K562 (cell line): Measurements from ENCODE around the gene STIM1. TPM values are rescaled to one million over a fixed set of nuclear protein-coding genes. Genes with fewer than 3 reads are reported as not detected.

Source experiments
- CBX1 ChIP-seq: sonication (generic); IDR thresholded peaks from 2 replicates; pipeline ENCODE4 v1.6.1; 2016; ENCODE audit warnings: antibody characterized with exemption, low read depth, mild to moderate bottlenecking
- CBX3 ChIP-seq, 2 experiments: IDR thresholded peaks; 1 replicate in 1 of 2; 2 replicates in 1 of 2; pipeline ENCODE4 v1.6.1; 2012; ENCODE audit warnings: inconsistent platforms in 2 of 2, low read length in 2 of 2, borderline replicate concordance in 1 of 2, control low read depth in 1 of 2
- EP400 ChIP-seq: fragments of 450-650 bp; IDR thresholded peaks from 2 replicates; pipeline ENCODE4 v1.6.1; 2017; ENCODE audit warnings: antibody characterized with exemption, mild to moderate bottlenecking, moderate library complexity
- FOXM1 ChIP-seq, 2 experiments: fragments of 450-650 bp in 1 of 2; sonication (generic) in 1 of 2; formaldehyde crosslinking in 1 of 2; IDR thresholded peaks; 2 replicates each; pipeline versions ENCODE4 v1.6.1 to v1.9.0; 2017 to 2022; ENCODE audit warnings: low read depth in 2 of 2, mild to moderate bottlenecking in 2 of 2, missing genetic modification reagents in 1 of 2, moderate library complexity in 1 of 2
- JUND ChIP-seq, 2 experiments: IDR thresholded peaks; 2 replicates in 1 of 2; 3 replicates in 1 of 2; pipeline ENCODE4 v1.6.1; 2011; ENCODE audit warnings: borderline replicate concordance in 2 of 2, low read depth in 2 of 2, low read length in 2 of 2, improper control_type of control experiment in 1 of 2, missing biosample characterization in 1 of 2, missing genetic modification characterization in 1 of 2, missing genetic modification reagents in 1 of 2
- NBN ChIP-seq: fragments of 450-650 bp; IDR thresholded peaks from 2 replicates; pipeline ENCODE4 v1.6.1; 2016; ENCODE audit warnings: low read depth, mild to moderate bottlenecking
- polyA plus RNA-seq, 8 experiments: library from polyadenylated mRNA; depleted of rRNA in 4 of 8; stranded (reverse) in 5 of 8; unstranded in 3 of 8; fragments of >200 nt; fragmentation: Nextera tagmentation in 2 of 8; fragmentation: Illumina TruSeq in 1 of 8; extraction: Ambion mirVana in 2 of 8; extraction: Trizol in 1 of 8; gene quantifications; 2 replicates each; pipeline versions ENCODE4 v1.2.1 to v1.2.3, GENCODE V29; 2011 to 2014; ENCODE audit warnings: inconsistent platforms in 1 of 8, missing spikeins in 1 of 8
- total RNA-seq, 7 experiments: library from RNA; depleted of rRNA in 6 of 7; stranded (reverse); fragments of >200 nt in 6 of 7; fragmentation: Illumina TruSeq in 2 of 7; extraction: Trizol in 2 of 7; gene quantifications; 2 replicates each; pipeline versions ENCODE4 v1.2.1 to v1.2.3, GENCODE V29; 2011 to 2021; ENCODE audit warnings: low replicate concordance in 1 of 7
- TF ChIP-seq, protein P1 (sequence below): fragments of 450-650 bp; IDR thresholded peaks from 2 replicates; pipeline ENCODE4 v1.6.1; 2018; ENCODE audit not compliant: partially characterized antibody
- TF ChIP-seq, protein P2 (sequence below): sonication (generic); formaldehyde crosslinking; IDR thresholded peaks from 2 replicates; pipeline ENCODE4 v1.8.0; 2022; ENCODE audit warnings: missing genetic modification reagents, mild to moderate bottlenecking, moderate library complexity, borderline replicate concordance
- TF ChIP-seq, protein P3 (sequence below): fragments of 450-650 bp; IDR thresholded peaks from 2 replicates; pipeline ENCODE4 v1.6.1; 2016; ENCODE audit warnings: mild to moderate bottlenecking, moderate library complexity

The STIM1 gene
- total and polyA plus RNA-seq, 9 of the 15 experiments (the other 6 are each of a cell fraction or from before 2014, with no cell fraction given): 7.7 to 50.5 (median 22.5) TPM

GRCh38 chr11:3994030-3994640 is 138.7 kb downstream of the STIM1 start (continued):
- TF ChIP-seq, protein P1, sequence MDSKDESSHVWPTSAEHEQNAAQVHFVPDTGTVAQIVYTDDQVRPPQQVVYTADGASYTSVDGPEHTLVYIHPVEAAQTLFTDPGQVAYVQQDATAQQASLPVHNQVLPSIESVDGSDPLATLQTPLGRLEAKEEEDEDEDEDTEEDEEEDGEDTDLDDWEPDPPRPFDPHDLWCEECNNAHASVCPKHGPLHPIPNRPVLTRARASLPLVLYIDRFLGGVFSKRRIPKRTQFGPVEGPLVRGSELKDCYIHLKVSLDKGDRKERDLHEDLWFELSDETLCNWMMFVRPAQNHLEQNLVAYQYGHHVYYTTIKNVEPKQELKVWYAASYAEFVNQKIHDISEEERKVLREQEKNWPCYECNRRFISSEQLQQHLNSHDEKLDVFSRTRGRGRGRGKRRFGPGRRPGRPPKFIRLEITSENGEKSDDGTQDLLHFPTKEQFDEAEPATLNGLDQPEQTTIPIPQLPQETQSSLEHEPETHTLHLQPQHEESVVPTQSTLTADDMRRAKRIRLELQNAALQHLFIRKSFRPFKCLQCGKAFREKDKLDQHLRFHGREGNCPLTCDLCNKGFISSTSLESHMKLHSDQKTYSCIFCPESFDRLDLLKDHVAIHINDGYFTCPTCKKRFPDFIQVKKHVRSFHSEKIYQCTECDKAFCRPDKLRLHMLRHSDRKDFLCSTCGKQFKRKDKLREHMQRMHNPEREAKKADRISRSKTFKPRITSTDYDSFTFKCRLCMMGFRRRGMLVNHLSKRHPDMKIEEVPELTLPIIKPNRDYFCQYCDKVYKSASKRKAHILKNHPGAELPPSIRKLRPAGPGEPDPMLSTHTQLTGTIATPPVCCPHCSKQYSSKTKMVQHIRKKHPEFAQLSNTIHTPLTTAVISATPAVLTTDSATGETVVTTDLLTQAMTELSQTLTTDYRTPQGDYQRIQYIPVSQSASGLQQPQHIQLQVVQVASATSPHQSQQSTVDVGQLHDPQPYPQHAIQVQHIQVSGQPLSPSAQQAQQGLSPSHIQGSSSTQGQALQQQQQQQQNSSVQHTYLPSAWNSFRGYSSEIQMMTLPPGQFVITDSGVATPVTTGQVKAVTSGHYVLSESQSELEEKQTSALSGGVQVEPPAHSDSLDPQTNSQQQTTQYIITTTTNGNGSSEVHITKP: no peak
- TF ChIP-seq NBN (peak; percentile 87; the same call in 1 of the 2 replicates), FOXM1 (IDR thresholded peaks at IDR 0.05; ENCODE audit: low read depth) (no peak), FOXM1 (CRISPR knock-in tag; IDR thresholded peaks at IDR 0.05; ENCODE audit: low read depth) (no peak), CBX3 (IDR thresholded peaks at IDR 0.05; ENCODE audit: borderline replicate concordance in 1 of 2, low read length in 2 of 2) (peak in 1 of 2 experiments; percentile 100; a peak in 2 of 3 replicates), JUND (IDR thresholded peaks at IDR 0.05; ENCODE audit: borderline replicate concordance, low read depth, low read length) (peak; percentile 99), JUND (tag; IDR thresholded peaks at IDR 0.05; ENCODE audit: borderline replicate concordance, low read depth, low read length) (peak; percentile 100), CBX1 (peak; percentile 83; the same call in 1 of the 2 replicates), EP400 (peak; percentile 22; the same call in 1 of the 2 replicates)
- TF ChIP-seq, protein P2, sequence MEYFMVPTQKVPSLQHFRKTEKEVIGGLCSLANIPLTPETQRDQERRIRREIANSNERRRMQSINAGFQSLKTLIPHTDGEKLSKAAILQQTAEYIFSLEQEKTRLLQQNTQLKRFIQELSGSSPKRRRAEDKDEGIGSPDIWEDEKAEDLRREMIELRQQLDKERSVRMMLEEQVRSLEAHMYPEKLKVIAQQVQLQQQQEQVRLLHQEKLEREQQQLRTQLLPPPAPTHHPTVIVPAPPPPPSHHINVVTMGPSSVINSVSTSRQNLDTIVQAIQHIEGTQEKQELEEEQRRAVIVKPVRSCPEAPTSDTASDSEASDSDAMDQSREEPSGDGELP (CRISPR knock-in tag): peak; percentile 79; the same call in 1 of the 2 replicates
- TF ChIP-seq, protein P3, sequence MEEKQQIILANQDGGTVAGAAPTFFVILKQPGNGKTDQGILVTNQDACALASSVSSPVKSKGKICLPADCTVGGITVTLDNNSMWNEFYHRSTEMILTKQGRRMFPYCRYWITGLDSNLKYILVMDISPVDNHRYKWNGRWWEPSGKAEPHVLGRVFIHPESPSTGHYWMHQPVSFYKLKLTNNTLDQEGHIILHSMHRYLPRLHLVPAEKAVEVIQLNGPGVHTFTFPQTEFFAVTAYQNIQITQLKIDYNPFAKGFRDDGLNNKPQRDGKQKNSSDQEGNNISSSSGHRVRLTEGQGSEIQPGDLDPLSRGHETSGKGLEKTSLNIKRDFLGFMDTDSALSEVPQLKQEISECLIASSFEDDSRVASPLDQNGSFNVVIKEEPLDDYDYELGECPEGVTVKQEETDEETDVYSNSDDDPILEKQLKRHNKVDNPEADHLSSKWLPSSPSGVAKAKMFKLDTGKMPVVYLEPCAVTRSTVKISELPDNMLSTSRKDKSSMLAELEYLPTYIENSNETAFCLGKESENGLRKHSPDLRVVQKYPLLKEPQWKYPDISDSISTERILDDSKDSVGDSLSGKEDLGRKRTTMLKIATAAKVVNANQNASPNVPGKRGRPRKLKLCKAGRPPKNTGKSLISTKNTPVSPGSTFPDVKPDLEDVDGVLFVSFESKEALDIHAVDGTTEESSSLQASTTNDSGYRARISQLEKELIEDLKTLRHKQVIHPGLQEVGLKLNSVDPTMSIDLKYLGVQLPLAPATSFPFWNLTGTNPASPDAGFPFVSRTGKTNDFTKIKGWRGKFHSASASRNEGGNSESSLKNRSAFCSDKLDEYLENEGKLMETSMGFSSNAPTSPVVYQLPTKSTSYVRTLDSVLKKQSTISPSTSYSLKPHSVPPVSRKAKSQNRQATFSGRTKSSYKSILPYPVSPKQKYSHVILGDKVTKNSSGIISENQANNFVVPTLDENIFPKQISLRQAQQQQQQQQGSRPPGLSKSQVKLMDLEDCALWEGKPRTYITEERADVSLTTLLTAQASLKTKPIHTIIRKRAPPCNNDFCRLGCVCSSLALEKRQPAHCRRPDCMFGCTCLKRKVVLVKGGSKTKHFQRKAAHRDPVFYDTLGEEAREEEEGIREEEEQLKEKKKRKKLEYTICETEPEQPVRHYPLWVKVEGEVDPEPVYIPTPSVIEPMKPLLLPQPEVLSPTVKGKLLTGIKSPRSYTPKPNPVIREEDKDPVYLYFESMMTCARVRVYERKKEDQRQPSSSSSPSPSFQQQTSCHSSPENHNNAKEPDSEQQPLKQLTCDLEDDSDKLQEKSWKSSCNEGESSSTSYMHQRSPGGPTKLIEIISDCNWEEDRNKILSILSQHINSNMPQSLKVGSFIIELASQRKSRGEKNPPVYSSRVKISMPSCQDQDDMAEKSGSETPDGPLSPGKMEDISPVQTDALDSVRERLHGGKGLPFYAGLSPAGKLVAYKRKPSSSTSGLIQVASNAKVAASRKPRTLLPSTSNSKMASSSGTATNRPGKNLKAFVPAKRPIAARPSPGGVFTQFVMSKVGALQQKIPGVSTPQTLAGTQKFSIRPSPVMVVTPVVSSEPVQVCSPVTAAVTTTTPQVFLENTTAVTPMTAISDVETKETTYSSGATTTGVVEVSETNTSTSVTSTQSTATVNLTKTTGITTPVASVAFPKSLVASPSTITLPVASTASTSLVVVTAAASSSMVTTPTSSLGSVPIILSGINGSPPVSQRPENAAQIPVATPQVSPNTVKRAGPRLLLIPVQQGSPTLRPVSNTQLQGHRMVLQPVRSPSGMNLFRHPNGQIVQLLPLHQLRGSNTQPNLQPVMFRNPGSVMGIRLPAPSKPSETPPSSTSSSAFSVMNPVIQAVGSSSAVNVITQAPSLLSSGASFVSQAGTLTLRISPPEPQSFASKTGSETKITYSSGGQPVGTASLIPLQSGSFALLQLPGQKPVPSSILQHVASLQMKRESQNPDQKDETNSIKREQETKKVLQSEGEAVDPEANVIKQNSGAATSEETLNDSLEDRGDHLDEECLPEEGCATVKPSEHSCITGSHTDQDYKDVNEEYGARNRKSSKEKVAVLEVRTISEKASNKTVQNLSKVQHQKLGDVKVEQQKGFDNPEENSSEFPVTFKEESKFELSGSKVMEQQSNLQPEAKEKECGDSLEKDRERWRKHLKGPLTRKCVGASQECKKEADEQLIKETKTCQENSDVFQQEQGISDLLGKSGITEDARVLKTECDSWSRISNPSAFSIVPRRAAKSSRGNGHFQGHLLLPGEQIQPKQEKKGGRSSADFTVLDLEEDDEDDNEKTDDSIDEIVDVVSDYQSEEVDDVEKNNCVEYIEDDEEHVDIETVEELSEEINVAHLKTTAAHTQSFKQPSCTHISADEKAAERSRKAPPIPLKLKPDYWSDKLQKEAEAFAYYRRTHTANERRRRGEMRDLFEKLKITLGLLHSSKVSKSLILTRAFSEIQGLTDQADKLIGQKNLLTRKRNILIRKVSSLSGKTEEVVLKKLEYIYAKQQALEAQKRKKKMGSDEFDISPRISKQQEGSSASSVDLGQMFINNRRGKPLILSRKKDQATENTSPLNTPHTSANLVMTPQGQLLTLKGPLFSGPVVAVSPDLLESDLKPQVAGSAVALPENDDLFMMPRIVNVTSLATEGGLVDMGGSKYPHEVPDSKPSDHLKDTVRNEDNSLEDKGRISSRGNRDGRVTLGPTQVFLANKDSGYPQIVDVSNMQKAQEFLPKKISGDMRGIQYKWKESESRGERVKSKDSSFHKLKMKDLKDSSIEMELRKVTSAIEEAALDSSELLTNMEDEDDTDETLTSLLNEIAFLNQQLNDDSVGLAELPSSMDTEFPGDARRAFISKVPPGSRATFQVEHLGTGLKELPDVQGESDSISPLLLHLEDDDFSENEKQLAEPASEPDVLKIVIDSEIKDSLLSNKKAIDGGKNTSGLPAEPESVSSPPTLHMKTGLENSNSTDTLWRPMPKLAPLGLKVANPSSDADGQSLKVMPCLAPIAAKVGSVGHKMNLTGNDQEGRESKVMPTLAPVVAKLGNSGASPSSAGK: peak; percentile 34; the same call in 1 of the 2 replicates
